ENCODE measurements around the gene CUBN. TPM values are rescaled to one million over a fixed set of nuclear protein-coding genes. Genes with fewer than 3 reads are reported as not detected.

Gene CUBN
- total RNA-seq, 1 experiment from 2014 or later, result 1.3 TPM

DNA sequence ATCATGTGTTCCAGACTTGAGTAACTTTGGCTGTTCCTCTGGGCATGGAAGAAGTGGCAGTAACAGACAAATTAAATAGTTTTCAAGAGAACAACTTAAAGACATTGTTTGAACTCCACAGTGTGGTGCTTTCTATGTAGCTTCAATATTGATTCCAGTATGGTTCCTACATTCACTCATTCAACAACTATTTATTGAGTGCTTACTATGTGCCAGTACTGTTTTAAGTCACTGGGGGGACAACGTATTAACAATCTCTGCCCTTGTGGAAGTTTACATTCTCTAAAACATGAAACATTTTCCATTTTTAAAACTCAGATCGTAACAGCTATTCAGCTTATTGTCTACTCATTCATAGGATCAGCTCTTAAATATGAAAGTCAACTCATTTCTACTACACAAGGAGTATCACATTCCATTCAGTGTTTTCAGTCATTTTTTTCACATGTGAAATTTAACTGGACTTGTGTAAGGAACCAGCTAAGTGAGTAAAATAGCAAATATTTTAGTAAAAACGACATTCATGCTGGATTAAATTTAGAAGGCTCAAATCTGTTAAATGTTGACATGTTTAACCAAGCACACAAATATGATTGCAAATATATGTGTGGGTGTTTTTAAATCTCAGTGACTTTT, 13.6 kb upstream of the CUBN start:
- ATAC-seq, result no peak
- POLR2A ChIA-PET, result interaction anchor here (0.7 to 1.0 kb wide), 2 partner anchors 11 to 17 kb away, joined by 4 read pairs; no protein-coding TSS in a partner anchor

More for the DNA sequence above, 13.6 kb upstream of the CUBN start:
- Histone ChIP-seq H3K27me3 (ENCODE audit: control insufficient read depth, insufficient read depth, low read length) (no peaks in the 10 kb centered on the region), H3K4me1 (ENCODE audit: control insufficient read depth, insufficient read depth, low read length) (no peaks in the 10 kb centered on the region), H3K4me3 (ENCODE audit: low read depth in 2 of 2, low read length in 2 of 2) (no peak overlapping the region), H3K9me3 (ENCODE audit: control insufficient read depth, insufficient read depth, low read depth, low read length) (no peaks in the 10 kb centered on the region; the same call in 1 of the 2 replicates), H3K27ac (ENCODE audit: low read length) (no peak overlapping the region; the same call in 1 of the 2 replicates), H3K36me3 (ENCODE audit: control insufficient read depth, insufficient read depth, low read length) (no peaks in the 10 kb centered on the region)
- intact Hi-C loops (cut with micrococcal nuclease; ENCODE audit: unreplicated experiment) (no loop called here), in situ Hi-C loops (cut with HindIII; ENCODE audit: low pct_unique_long_range_greater_than_20kb, low sequenced_read_pairs) (no loop called here)
- no peak for DNase-seq (ENCODE audit: low read depth, low spot score)
- TF ChIP-seq SIN3A (IDR thresholded peaks at IDR 0.05; ENCODE audit: borderline replicate concordance, insufficient read depth, low read depth, low read length), result no peak
- no peak for TF ChIP-seq CTCF (IDR thresholded peaks at IDR 0.05)
- no peak for TF ChIP-seq POLR2AphosphoS5 (IDR thresholded peaks at IDR 0.05; ENCODE audit: low read depth, low read length)
- TF ChIP-seq REST (IDR thresholded peaks at IDR 0.05; ENCODE audit: insufficient read depth in 1 of 2, low read depth in 2 of 2, low read length in 1 of 2), result no peak
- TF ChIP-seq TCF7L2 (IDR thresholded peaks at IDR 0.05; ENCODE audit: low read depth, low read length), result no peak
- CTCF ChIA-PET, result no interaction called here
- BruUV-seq (replicated peaks), result no TSS peak

Measured in Panc1 (cell line).